Right atrium auricular region (tissue), 2 donors: ENCODE data around the gene ZNF273. TPM values are rescaled to one million over a fixed set of nuclear protein-coding genes. Genes with fewer than 3 reads are reported as not detected.
"Not testable (repeated sequence)": the region's sequence is repeated elsewhere in the genome, so short reads cannot be mapped to it uniquely, and the experiment has no call there.

Experiments used
- DNase-seq: peaks from one replicate; pipeline ENCODE4 v3.0.0-alpha.2; 2019; ENCODE audit warnings: low spot score
- H3K27ac ChIP-seq, 2 donors: fragments of 200-600 bp; sonication (generic); 1 replicate in 1 of 2; 2 replicates in 1 of 2; pipeline ENCODE4 v1.5.1; 2016 to 2019
- H3K27me3 ChIP-seq, 2 donors: fragments of 200-600 bp; sonication (generic); one replicate each; pipeline versions ENCODE4 v1.5.1 to v1.6.0; 2017 to 2019
- H3K36me3 ChIP-seq: fragments of 200-600 bp; sonication (generic); one replicate; pipeline ENCODE4 v1.5.1; 2016
- H3K4me1 ChIP-seq, 2 donors: fragments of 200-600 bp; sonication (generic); one replicate each; pipeline versions ENCODE4 v1.5.1 to v1.6.0; 2017 to 2019
- H3K4me3 ChIP-seq, 2 donors: fragments of 200-600 bp; sonication (generic); 1 replicate in 1 of 2; 2 replicates in 1 of 2; pipeline ENCODE4 v1.5.1; 2017 to 2019; ENCODE audit warnings: mild to moderate bottlenecking in 1 of 2, moderate library complexity in 1 of 2
- H3K9me3 ChIP-seq, 2 donors: fragments of 200-600 bp; sonication (generic); one replicate each; pipeline ENCODE4 v1.5.1; 2019
- total RNA-seq, 2 donors: library from RNA; depleted of rRNA; stranded (reverse); fragments of >200 nt; gene quantifications; one replicate each; pipeline ENCODE4 v1.1.0, GENCODE V29; 2016
- TF ChIP-seq, protein P1 (sequence below), 2 donors: fragments of 200-600 bp; sonication (generic); IDR thresholded peaks; one replicate each; pipeline ENCODE4 v1.5.1; 2019; ENCODE audit warnings: antibody characterized with exemption in 2 of 2

The ZNF273 gene
- total RNA-seq, 2 donors from 2014 or later = 1.1 to 1.6 TPM

DNA sequence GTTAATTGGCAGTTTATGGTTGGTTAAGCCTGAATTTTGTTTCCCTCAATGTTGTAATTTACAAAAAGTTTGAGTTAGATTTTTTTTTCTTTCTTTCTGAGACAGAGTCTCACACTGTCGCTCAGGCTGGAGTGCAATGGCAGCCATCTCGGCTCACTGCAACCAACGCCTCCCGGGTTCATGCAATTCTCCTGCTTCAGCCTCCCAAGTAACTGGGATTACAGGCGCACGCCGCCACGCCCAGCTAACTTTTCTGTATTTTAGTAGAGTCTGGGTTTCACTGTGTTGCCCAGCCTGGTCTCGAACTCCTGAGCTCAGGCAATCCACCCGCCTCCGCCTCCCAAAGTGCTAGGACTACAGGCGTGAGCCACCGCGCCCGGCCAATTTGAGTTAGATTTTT is 935 bp downstream of the ZNF273 start:
- Histone ChIP-seq H3K27ac (no peak overlapping the region), H3K9me3 (no peaks in the 10 kb centered on the region), H3K4me3 (peak overlapping the region in 1 of 2 donors; percentile 79), H3K27me3 (no peaks in the 10 kb centered on the region), H3K4me1 (peaks cover 0 to 15% of the 10 kb centered on the region in 2 donors), H3K36me3 (no peaks in the 10 kb centered on the region)
- TF ChIP-seq, protein P1, sequence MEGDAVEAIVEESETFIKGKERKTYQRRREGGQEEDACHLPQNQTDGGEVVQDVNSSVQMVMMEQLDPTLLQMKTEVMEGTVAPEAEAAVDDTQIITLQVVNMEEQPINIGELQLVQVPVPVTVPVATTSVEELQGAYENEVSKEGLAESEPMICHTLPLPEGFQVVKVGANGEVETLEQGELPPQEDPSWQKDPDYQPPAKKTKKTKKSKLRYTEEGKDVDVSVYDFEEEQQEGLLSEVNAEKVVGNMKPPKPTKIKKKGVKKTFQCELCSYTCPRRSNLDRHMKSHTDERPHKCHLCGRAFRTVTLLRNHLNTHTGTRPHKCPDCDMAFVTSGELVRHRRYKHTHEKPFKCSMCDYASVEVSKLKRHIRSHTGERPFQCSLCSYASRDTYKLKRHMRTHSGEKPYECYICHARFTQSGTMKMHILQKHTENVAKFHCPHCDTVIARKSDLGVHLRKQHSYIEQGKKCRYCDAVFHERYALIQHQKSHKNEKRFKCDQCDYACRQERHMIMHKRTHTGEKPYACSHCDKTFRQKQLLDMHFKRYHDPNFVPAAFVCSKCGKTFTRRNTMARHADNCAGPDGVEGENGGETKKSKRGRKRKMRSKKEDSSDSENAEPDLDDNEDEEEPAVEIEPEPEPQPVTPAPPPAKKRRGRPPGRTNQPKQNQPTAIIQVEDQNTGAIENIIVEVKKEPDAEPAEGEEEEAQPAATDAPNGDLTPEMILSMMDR (IDR thresholded peaks at IDR 0.05) = no peak
- DNase-seq = no peak

DNA sequence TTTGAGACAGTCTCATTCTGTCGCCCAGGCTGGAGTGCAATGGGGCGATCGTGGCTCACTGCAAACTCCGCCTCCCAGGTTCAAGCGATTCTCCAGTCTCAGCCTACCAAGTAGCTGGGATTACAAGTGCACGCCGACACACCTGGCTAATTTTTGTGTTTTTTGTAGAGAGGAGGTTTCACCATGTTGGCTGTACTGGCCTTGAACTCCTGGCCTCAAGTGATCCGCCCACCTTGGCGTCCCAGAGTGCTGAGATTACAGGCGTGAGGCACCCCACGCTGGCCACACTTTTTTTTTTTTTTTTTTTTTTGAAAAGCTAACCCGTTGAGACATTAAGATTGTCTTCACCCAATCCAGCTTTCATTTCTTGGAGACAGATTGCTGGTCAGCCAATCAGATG is 2.1 kb downstream of the ZNF273 start:
- Histone ChIP-seq H3K9me3 (no peaks in the 10 kb centered on the region), H3K27me3 (no peaks in the 10 kb centered on the region), H3K4me1 (peaks cover 0 to 15% of the 10 kb centered on the region in 2 donors), H3K27ac (no peak overlapping the region), H3K36me3 (no peaks in the 10 kb centered on the region), H3K4me3 (no peak overlapping the region)
- TF ChIP-seq, protein P1 (IDR thresholded peaks at IDR 0.05) = no peak
- DNase-seq = no peak

DNA sequence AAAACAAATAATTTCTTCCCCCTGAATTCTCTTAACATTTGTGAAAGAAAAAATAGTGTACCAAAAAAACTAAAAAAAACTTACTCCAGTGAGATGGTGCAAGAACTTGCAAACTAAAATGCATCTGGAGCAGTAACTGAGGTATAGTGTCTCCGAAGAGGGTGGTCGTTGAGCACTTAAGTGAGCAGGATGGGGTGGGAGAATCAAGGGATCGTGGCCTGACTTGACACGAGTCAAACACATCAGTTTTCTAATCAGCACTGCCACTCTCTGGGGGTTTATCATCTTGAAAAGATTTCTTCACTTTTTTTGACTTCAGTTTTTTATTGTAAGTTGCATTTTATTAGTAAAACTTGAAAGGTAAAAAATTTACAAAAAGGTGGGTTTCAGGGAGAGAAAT is 2.5 kb downstream of the ZNF273 start:
- Histone ChIP-seq H3K36me3 (no peaks in the 10 kb centered on the region), H3K27ac (no peak overlapping the region), H3K9me3 (no peaks in the 10 kb centered on the region), H3K4me3 (no peak overlapping the region), H3K4me1 (peaks cover 0 to 15% of the 10 kb centered on the region in 2 donors), H3K27me3 (no peaks in the 10 kb centered on the region)
- TF ChIP-seq, protein P1 (IDR thresholded peaks at IDR 0.05) = no peak
- DNase-seq = no peak

DNA sequence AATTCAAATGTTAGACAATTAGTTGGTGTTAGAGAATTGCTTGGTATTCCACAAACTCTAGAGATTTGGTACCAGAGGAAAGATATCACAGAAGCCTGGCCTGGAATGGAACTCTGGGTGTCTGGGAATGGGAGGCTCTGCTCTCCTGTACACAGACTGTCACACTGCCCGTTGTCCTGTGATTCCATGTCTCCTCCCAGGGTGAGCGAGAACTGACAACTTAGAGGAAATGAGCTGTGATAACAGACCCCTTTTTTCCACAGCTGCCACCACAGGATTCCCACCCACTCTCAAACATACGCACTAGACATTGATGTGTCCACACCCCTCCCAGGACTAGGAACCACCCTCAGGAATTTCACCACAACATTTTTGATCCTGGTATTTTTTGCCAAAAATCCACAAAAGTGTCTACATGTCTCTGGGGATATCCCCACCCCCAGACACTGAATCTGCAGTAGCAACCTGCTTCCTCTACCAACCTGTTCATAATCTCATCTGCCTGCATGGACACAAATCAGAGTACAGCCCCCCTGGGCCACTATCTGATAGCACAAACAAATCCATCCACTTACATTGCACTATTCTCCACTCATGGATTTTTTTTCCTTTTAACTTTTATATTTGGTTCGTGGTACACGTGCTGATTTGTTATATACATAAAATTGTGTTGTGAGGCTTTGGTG is 4.7 kb downstream of the ZNF273 start:
- Histone ChIP-seq H3K27ac (no peak overlapping the region), H3K36me3 (no peaks in the 10 kb centered on the region), H3K9me3 (no peaks in the 10 kb centered on the region), H3K27me3 (no peaks in the 10 kb centered on the region), H3K4me1 (peaks cover 0 to 12% of the 10 kb centered on the region in 2 donors), H3K4me3 (no peak overlapping the region)
- no peak for DNase-seq
- TF ChIP-seq, protein P1 (IDR thresholded peaks at IDR 0.05) = no peak

DNA sequence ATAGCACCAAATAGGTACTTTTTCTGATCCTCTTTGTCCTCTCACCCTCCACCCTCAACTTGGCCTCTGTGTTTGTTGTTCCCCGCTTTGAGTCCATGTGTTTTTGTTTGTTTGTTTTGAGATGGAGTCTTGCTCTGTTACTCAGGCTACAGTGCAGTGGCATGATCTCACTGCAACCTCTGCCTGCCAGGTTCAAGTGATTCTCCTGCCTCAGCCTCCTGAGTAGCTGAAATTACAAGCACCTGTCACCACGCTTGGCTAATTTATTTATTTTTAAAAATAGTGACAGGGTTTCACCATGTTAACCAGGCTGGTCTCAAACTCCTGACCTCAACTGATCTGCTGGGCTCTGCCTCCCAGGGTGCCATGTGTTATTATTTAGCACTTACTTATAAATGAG is 5.3 kb downstream of the ZNF273 start:
- Histone ChIP-seq H3K27ac (no peak overlapping the region), H3K27me3 (no peaks in the 10 kb centered on the region), H3K4me1 (peaks cover 0 to 11% of the 10 kb centered on the region in 2 donors), H3K36me3 (no peaks in the 10 kb centered on the region), H3K4me3 (no peak overlapping the region), H3K9me3 (no peaks in the 10 kb centered on the region)
- no peak for DNase-seq
- TF ChIP-seq, protein P1 (IDR thresholded peaks at IDR 0.05) = no peak

DNA sequence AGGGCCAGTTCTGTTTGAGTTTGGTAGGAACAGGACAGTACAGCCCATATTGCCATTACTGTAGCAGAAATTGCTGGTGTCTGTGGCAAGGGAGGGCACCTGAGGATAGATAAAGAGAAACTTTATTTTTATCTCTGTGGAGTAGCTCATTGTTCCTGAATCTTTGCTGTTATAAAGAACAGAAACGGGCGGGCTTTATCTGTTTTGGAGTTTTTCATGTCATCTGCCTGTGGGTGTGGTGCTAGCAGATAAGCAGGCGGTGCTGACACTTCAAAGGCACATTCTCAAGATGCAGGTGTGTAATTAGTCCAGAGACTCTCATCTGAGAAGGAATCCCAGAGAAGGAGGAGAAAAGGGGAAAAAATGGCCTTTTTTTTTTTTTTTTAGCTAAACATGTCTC is 11.5 kb downstream of the ZNF273 start:
- Histone ChIP-seq H3K9me3 (no peaks in the 10 kb centered on the region), H3K4me3 (no peak overlapping the region), H3K27ac (no peak overlapping the region), H3K27me3 (no peaks in the 10 kb centered on the region), H3K36me3 (no peaks in the 10 kb centered on the region), H3K4me1 (no peaks in the 10 kb centered on the region)
- no peak for DNase-seq
- TF ChIP-seq, protein P1 (IDR thresholded peaks at IDR 0.05) = no peak

DNA sequence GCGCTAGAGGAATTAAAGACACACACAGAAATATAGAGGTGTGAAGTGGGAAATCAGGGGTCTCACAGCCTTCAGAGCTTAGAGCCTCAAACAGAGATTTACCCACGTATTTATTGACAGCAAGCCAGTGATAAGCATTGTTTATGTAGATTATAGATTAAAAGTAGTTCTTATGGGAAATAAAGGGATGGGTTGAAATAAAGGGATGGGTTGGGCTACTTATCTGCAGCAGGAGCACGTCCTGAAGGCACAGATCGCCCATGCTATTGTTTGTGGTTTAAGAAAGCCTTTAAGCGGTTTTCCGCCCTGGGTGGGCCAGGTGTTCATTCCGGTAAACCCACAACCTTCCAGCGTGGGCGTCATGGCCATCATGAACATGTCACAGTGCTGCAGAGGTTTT is 12.2 kb downstream of the ZNF273 start:
- H3K4me3 ChIP-seq, H3K36me3 ChIP-seq, H3K4me1 ChIP-seq, H3K27me3 ChIP-seq, H3K9me3 ChIP-seq, H3K27ac ChIP-seq, DNase-seq: not testable (repeated sequence)

DNA sequence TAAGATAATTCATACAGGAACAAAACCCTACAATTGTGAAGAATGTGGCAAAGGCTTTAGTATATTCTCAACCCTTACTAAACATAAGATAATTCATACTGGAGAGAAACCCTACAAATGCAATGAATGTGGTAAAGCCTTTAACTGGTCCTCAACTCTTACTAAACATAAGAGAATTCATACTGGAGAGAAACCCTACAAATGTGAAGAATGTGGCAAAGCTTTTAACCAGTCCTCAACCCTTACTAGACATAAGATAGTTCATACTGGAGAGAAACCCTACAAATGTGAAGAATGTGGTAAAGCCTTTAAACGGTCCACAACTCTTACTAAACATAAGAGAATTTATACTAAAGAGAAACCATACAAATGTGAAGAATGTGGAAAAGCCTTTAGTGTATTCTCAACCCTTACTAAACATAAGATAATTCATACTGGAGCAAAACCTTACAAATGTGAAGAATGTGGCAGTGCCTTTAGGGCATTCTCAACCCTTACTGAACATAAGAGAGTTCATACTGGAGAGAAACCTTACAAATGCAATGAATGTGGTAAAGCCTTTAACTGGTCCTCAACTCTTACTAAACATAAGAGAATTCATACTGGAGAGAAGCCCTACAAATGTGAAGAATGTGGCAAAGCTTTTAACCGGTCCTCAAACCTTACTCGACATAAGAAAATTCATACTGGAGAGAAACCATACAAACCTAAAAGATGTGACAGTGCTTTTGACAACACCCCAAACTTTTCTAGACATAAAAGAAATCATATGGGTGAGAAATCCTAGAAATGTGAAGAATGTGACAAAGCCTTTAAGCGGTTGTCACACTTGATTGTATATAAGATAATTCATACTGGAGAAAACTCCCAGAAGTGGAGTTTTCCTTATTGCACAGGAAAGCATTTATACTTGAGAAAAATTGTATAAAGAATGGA is 25.4 kb downstream of the ZNF273 start:
- DNase-seq, H3K4me3 ChIP-seq, H3K27me3 ChIP-seq, H3K27ac ChIP-seq, H3K4me1 ChIP-seq: not testable (repeated sequence)
- peaks cover 22% of the 10 kb centered on the region for H3K36me3 ChIP-seq
- H3K9me3 ChIP-seq = peaks cover 0 to 42% of the 10 kb centered on the region in 2 donors
